SU-DHL-6 (cell line): Measurements from ENCODE around the gene PRPF6.

Experiments
- H2AFZ ChIP-seq: fragments of 200-600 bp; sonication (generic); 2 replicates; pipeline ENCODE4 v1.6.1; 2014; ENCODE audit warnings: low read depth, mild to moderate bottlenecking, moderate library complexity, mixed read lengths, antibody characterized with exemption, low read length; ENCODE audit not compliant: severe bottlenecking
- H3F3A ChIP-seq: fragments of 200-600 bp; shearing (Covaris generic); 2 replicates; pipeline ENCODE4 v1.6.0; 2016; ENCODE audit warnings: antibody characterized with exemption, mild to moderate bottlenecking; ENCODE audit not compliant: insufficient read depth
- H3K27ac ChIP-seq: fragments of 200-600 bp; sonication (generic); 2 replicates; pipeline ENCODE4 v1.5.1; 2016; ENCODE audit warnings: low read depth, mild to moderate bottlenecking, low read length, moderate library complexity, mixed read lengths
- H3K27me3 ChIP-seq: fragments of 200-600 bp; sonication (generic), shearing (Covaris generic); 2 replicates; pipeline ENCODE4 v1.6.0; 2014; ENCODE audit warnings: mild to moderate bottlenecking, low read length
- H3K36me3 ChIP-seq: fragments of 200-600 bp; sonication (generic); 2 replicates; pipeline ENCODE4 v1.6.1; 2014; ENCODE audit warnings: mild to moderate bottlenecking, low read length, mixed read lengths
- H3K4me2 ChIP-seq: fragments of 300-600, 200-600 bp; shearing (Covaris generic), sonication (generic); 2 replicates; pipeline ENCODE4 v1.6.0; 2014; ENCODE audit warnings: low read length, low read depth, mild to moderate bottlenecking; ENCODE audit not compliant: poor library complexity, severe bottlenecking
- H3K4me3 ChIP-seq: fragments of 200-600 bp; sonication (generic); 2 replicates; pipeline ENCODE4 v1.5.1; 2014; ENCODE audit warnings: antibody characterized with exemption, low read length, mild to moderate bottlenecking, mixed read lengths; ENCODE audit not compliant: insufficient read depth, poor library complexity, severe bottlenecking
- H3K79me2 ChIP-seq: fragments of 200-600 bp; sonication (generic); 2 replicates; pipeline ENCODE4 v1.6.1; 2014; ENCODE audit warnings: mild to moderate bottlenecking, low read length, moderate library complexity; ENCODE audit not compliant: insufficient read depth
- H3K9ac ChIP-seq: fragments of 200-600 bp; sonication (generic); 2 replicates; pipeline ENCODE4 v1.7.0; 2014; ENCODE audit warnings: mild to moderate bottlenecking, low read length
- H3K9me2 ChIP-seq: fragments of 200-600 bp; sonication (generic); replicated peaks from 2 replicates; pipeline ENCODE4 v1.6.1; 2014; ENCODE audit warnings: low read length; ENCODE audit not compliant: insufficient read depth
- H3K9me3 ChIP-seq: fragments of 200-600 bp; sonication (generic); 2 replicates; pipeline ENCODE4 v1.6.1; 2014; ENCODE audit warnings: low read length, mixed read lengths; ENCODE audit not compliant: insufficient read depth
- H4K20me1 ChIP-seq: fragments of 200-600 bp; sonication (generic); 2 replicates; pipeline ENCODE4 v1.6.1; 2014; ENCODE audit warnings: low read depth, mild to moderate bottlenecking, antibody characterized with exemption, low read length, moderate library complexity, mixed read lengths
- CTCF ChIP-seq: fragments of 200-600 bp; sonication (generic); IDR thresholded peaks from one replicate; pipeline ENCODE4 v1.5.1; 2017; ENCODE audit warnings: antibody characterized with exemption, mild to moderate bottlenecking, low read length, moderate library complexity; ENCODE audit not compliant: insufficient read depth, poor library complexity, severe bottlenecking
- EZH2phosphoT487 ChIP-seq: fragments of 200-600 bp; sonication (generic), shearing (Covaris generic); conservative IDR thresholded peaks from 2 replicates; pipeline ENCODE4 v1.6.1; 2018; ENCODE audit warnings: mild to moderate bottlenecking, antibody characterized with exemption, low read length, moderate library complexity, mixed read lengths

Gene PRPF6

GRCh38 chr20:64074184-64074789 lies 93.4 kb downstream of the PRPF6 start:
- Histone ChIP-seq H3K9me3 (no peaks in the 10 kb centered on the region), H3K27me3 (no peaks in the 10 kb centered on the region), H3K9me2 (no peaks in the 10 kb centered on the region), H3F3A (peaks cover 18% of the 10 kb centered on the region), H3K27ac (no peak overlapping the region), H4K20me1 (no peaks in the 10 kb centered on the region), H2AFZ (no peak overlapping the region), H3K4me2 (no peak overlapping the region), H3K4me3 (no peak overlapping the region), H3K79me2 (no peaks in the 10 kb centered on the region), H3K9ac (no peak overlapping the region), H3K36me3 (no peaks in the 10 kb centered on the region)
- TF ChIP-seq EZH2phosphoT487 (no peak), CTCF (no peak)

- TF ChIP-seq EZH2phosphoT487, result no peak
- TF ChIP-seq CTCF, result no peak
- Histone ChIP-seq H3K9me3 (no peaks in the 10 kb centered on the region), H3K9me2 (no peaks in the 10 kb centered on the region), H3K27me3 (no peaks in the 10 kb centered on the region), H4K20me1 (no peaks in the 10 kb centered on the region), H3K4me2 (no peak overlapping the region), H3K79me2 (no peaks in the 10 kb centered on the region), H3K4me3 (no peak overlapping the region), H3F3A (peaks cover 21% of the 10 kb centered on the region), H3K27ac (no peak overlapping the region), H2AFZ (no peak overlapping the region), H3K36me3 (no peaks in the 10 kb centered on the region), H3K9ac (no peak overlapping the region)
Observed at GRCh38 chr20:64074963-64075362, 94.0 kb downstream of the PRPF6 start.

- no peak overlapping the region for H3K9ac ChIP-seq
- H3F3A ChIP-seq, result peaks cover 27% of the 10 kb centered on the region
- no peaks in the 10 kb centered on the region for H3K79me2 ChIP-seq
- H2AFZ ChIP-seq, result no peak overlapping the region
- H3K9me3 ChIP-seq, result no peaks in the 10 kb centered on the region
- H3K9me2 ChIP-seq, result no peaks in the 10 kb centered on the region
- no peaks in the 10 kb centered on the region for H4K20me1 ChIP-seq
- H3K27ac ChIP-seq, result no peak overlapping the region
- no peak overlapping the region for H3K4me2 ChIP-seq
- H3K36me3 ChIP-seq, result no peaks in the 10 kb centered on the region
- TF ChIP-seq EZH2phosphoT487, result no peak
- no peak for TF ChIP-seq CTCF
- H3K27me3 ChIP-seq, result no peaks in the 10 kb centered on the region
- no peak overlapping the region for H3K4me3 ChIP-seq
Observed at GRCh38 chr20:64075556-64075955, 94.6 kb downstream of the PRPF6 start.
